Measurements from ENCODE around the gene MVB12B.

- TF ChIP-seq CTCF (IDR thresholded peaks at IDR 0.05) (no peak), POLR2A (IDR thresholded peaks at IDR 0.05) (no peak)
These were observed 73.9 kb downstream of the MVB12B start for GRCh38 chr9:126400571-126400970.

Data from tibial nerve (tissue), 3 donors.